Thyroid gland (tissue), 4 donors: ENCODE results near the gene IER5L.
"Not testable (repeated sequence)": the region's sequence is repeated elsewhere in the genome, so short reads cannot be mapped to it uniquely, and the experiment has no call there.

Experiments used
- POLR2A ChIP-seq, 2 donors: fragments of 450-650 bp; IDR thresholded peaks; one replicate each; pipeline ENCODE4 v1.6.1; 2017; ENCODE audit warnings: antibody characterized with exemption in 2 of 2, mild to moderate bottlenecking in 2 of 2, moderate library complexity in 1 of 2
- TF ChIP-seq, protein P1 (sequence below), 6 experiments: fragments of 200-600 bp in 3 of 6; fragments of 450-650 bp in 3 of 6; sonication (generic) in 3 of 6; IDR thresholded peaks; one replicate each; pipeline ENCODE4 v1.5.1; 2016 to 2019; ENCODE audit warnings: antibody characterized with exemption in 6 of 6, mild to moderate bottlenecking in 2 of 6, inconsistent platforms in 1 of 6, moderate library complexity in 1 of 6

DNA sequence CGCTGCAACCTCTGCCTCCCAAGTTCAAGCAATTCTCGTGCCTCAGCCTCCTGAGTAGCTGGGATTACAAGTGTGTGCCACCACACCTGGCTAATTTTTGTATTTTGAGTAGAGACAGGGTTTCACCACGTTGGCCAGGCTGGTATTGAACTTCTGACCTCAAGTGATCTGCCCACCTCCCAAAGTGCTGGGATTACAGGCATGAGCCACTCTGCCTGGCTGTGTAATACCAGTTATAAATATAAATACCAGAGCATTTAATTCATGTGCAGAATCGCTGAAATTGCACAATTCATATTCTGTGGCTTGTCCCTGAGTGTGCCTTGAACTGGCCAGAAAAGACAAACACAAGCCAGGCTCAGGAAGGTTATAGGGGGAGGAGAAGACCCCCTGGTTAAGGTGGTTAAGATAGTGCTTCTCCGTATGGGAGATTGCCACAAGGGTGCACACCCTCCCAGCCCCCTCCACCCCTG lies 14.8 kb downstream of the IER5L start:
- TF ChIP-seq, protein P1, sequence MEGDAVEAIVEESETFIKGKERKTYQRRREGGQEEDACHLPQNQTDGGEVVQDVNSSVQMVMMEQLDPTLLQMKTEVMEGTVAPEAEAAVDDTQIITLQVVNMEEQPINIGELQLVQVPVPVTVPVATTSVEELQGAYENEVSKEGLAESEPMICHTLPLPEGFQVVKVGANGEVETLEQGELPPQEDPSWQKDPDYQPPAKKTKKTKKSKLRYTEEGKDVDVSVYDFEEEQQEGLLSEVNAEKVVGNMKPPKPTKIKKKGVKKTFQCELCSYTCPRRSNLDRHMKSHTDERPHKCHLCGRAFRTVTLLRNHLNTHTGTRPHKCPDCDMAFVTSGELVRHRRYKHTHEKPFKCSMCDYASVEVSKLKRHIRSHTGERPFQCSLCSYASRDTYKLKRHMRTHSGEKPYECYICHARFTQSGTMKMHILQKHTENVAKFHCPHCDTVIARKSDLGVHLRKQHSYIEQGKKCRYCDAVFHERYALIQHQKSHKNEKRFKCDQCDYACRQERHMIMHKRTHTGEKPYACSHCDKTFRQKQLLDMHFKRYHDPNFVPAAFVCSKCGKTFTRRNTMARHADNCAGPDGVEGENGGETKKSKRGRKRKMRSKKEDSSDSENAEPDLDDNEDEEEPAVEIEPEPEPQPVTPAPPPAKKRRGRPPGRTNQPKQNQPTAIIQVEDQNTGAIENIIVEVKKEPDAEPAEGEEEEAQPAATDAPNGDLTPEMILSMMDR (IDR thresholded peaks at IDR 0.05), result not testable (repeated sequence)
- TF ChIP-seq POLR2A (IDR thresholded peaks at IDR 0.05), result not testable (repeated sequence)
